AG08396 (cell line): ENCODE results near the gene SF3B4.

Source experiments
- DNase-seq: peaks from one replicate; pipeline ENCODE4 v3.0.0; 2012; ENCODE audit warnings: low spot score, mixed read lengths

Gene SF3B4

DNA sequence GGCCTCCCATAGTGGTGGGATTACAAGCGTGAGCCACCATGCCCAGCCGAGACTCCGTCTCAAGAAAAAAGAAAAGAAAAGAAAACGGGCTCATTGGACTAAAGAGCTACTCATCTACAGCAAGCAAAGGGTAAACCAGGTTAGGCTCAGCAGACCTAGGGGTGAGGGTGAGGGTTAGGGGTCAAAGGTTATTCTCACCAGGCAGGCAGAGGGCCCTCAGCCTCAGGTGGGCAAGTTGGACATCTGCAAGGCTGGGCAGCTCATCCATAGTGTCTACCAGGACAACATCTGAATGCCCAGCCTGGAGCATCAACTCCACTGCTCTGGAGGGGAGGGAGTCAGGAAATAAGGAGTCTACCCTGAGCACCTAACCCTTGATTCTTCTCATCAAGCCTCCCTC, 5.6 kb upstream of the SF3B4 start:
- no peak for DNase-seq

DNA sequence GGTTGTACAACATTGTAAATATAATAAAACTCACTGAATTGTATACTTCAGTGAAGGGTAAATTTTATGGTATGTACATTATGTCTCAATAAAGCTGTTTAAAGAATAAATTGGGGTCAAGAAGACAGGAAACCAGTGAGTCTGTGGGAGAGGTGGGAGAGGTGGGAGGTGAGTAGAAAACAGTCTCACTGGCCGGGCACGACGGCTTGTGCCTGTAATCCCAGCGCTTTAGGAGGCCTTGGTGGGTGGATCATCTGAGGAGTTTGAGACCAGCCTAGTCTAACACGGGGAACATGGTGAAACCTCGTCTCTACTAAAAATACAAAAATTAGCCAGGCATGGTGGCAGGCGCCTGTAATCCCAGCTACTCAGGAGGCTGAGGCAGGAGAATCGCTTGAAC, 4.9 kb upstream of the SF3B4 start:
- no peak for DNase-seq

DNA sequence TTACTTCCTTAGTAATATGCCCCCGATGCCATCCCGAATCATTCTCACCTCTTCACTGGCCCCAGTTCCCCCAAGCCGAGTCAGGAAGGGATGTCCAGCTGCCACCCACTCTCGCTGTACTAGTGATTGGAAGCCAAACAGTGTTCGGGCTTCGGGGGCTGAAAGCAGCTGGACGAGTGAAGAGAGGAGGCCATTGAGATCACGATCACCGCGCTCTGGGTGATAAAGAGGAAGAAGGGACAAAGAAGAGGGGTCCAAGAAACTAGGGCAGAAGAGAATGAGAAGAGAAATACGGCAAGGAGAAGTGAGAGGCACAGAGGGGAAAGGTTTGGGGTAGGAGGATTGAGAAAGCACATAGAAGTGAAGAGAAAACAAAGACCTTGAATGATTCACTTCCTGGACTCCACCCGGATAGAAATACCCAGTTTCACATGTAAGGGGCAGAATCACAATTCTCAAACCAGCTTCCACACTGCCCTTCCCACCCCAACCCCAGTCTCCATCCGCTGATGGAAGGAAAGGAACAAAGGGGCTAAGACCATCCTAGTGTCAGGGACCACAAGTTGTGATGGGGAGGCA, 3.7 kb upstream of the SF3B4 start:
- no peak for DNase-seq

DNA sequence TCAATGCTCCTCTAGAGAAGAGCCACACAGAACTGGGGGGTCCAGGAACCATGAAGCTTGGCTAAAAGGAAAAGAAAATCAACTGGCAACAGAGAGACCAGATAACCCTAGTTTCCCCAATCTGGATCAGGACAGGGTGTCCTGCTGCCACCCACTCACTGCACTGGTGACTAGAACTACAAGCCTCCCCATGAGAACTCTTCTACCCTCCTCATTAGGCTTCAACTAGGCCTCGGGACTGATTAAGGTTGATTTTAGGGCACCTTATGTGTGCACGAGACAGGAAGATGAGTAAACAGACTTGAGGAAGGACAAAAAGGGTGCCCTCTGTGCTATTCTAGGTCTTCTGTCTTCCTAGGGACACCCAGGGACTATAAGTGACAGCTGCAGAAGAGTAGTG, 2.3 kb upstream of the SF3B4 start:
- DNase-seq, result no peak

DNA sequence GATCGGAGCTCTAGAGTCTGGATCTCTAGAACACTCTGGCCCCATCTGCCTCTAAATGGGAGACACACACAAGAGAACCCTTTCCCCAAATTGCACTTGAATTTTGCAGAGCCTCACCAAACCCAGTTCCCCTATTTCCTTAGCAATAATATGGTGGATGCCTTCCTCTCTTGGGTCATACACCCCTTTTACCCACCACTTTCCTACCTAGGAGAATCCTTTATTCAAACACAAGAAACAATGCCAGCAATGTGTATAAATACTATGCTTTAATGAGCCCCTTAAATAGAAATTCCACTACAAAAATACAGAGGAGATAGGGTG, 760 bp upstream of the SF3B4 start:
- DNase-seq, result no peak

DNA sequence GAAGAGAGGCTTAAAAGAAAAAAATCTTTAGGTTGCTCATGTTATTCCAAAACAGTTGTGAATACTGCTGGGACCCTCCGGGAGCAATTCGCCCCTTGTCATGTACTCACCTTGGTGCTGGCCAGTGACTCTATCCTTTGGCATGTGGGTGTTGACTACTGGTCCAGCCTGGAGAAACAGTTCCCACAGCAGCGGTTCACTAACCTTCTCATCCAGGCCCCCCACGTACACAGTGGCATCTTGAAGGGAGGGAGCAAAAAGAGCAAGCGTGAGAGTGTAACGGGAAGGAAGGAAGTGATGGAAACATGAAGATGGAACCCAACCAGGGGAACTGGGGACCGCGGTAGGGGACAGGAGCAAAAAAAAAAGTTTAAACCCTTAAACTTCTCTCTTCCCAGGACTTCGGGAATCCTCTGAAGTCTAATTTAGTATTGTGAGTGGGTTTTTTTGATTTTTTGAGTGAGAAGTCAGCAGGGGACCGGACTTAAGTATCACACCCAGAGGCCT, 494 bp downstream of the SF3B4 start:
- DNase-seq, result no peak

DNA sequence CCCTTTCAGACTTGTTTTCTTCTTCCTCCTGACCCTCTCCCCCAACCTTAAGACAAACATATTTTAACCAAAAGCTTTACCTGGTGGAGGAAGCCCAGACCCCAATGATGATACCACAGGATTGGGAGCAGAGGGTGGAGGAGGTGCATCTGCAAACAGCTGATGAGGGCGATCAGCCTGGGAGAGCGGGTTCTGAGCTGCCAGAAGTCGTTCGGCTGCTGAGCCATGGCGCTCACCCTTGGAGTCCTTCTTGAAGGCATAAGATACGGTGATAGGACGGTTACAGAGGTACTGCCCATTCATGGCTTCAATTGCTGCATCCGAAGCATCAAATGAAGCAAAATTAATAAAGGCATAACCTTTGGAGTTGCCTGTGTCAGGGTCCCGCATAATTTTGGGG, 1.3 kb downstream of the SF3B4 start:
- DNase-seq, result no peak

DNA sequence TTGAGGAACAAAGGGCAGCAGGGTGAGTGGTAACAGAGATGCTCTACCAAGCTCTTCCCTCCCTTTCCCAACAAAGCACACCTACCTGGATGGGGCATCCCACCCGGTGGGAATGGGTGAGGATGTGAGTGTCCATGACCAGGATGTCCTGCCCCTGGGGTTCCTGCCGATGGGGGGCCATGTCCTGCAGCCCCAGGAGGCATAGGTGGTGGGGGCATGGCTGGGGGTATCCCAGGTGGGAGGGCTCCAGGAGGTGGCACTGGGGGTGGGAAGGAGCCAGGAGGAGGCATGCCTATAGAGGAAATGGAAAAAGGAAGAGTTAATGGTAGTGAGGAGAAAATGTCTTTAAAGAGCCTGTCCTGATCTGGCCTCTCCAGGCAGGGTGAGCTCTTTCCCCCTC, 1.9 kb downstream of the SF3B4 start:
- DNase-seq, result no peak

DNA sequence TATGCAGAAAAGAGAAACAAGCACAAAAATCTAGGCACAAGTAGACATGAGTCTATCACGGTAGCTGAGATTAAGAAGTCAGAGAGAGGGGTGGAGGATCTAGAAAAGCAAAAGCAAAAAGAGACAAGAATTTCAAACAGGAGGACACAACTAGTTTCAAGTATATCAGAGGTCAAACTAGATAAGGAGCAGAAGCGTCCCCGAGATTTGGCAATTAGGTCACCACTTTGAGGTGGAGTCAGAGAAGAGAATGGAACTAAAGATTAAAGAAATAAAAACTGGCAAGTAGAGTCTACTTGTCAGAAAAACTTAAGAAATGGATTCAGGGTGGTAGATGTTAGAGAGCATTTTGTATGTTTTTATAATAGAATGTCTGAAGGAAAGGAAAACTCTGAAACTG, 2.3 kb downstream of the SF3B4 start:
- no peak for DNase-seq

DNA sequence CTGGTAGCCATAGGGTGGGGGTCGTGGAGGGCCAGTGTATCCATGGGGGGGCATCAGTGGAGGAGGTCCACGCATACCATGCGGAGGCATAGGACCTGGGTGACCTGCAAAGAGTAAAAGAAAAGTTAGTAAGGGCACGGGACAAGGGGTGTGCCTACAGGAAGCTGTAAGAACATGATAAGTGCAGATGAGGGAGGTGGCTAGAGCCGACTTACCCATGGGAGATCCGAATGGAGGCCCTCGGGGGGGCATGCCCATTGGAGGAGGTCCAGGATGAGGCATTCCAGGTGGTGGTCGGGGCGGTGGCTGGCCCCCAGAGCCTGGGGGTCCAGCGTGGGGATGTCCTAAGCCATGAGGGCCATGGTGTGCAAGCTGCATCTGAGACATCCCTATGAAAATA, 4.0 kb downstream of the SF3B4 start:
- DNase-seq, result no peak

DNA sequence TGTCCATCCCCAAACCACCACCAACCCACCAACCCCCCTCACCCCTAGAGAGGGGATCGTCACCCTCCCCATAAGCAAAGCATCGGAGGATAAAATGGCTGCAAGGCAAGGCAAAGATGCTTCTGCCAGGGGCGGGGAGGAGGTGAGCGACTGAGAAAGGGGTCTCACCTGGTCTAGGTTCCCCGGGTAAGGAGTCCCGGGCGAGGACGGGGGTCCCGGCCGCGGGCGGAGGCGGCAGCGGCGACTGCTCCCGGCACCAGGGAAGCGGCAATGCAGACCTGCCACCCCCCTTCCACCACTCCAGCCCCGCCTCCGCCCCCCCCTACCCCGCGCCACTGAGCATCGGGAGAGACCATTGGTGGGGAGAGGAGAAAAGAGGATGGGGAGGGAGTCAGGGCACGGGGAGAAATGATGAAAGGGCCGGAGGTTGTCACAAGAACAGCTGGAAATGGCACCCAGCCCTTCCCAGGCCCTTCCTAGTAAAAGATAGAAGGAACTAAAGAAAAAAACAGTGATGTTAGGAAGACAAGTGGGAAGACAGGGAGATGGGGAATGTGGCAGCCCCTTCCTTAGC, 9.9 kb downstream of the SF3B4 start, which contains the start of gene SV2A:
TSS of gene SV2A (minus strand) at position 274 of the 574 bp plus-strand sequence. CDS start 4,004 bp downstream, outside the sequence.
- peak; percentile 84 for DNase-seq

DNA sequence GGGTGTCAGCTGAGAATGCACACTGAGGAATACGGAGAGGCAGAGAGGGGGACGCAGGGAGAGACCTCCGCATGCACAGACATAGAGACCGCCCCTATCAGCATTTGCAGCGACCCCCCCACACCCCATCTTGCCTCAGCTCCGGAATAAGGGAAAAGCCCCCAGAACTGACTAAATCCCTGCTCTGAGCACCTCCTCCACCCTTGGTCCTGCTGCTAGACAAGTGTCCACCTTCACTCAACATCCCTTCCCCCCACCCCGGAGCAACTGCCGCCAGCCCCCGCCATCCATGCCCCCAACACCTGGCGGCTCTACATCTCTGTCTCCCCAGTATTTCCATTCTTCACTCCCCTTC, 10.7 kb downstream of the SF3B4 start:
- DNase-seq, result no peak

DNA sequence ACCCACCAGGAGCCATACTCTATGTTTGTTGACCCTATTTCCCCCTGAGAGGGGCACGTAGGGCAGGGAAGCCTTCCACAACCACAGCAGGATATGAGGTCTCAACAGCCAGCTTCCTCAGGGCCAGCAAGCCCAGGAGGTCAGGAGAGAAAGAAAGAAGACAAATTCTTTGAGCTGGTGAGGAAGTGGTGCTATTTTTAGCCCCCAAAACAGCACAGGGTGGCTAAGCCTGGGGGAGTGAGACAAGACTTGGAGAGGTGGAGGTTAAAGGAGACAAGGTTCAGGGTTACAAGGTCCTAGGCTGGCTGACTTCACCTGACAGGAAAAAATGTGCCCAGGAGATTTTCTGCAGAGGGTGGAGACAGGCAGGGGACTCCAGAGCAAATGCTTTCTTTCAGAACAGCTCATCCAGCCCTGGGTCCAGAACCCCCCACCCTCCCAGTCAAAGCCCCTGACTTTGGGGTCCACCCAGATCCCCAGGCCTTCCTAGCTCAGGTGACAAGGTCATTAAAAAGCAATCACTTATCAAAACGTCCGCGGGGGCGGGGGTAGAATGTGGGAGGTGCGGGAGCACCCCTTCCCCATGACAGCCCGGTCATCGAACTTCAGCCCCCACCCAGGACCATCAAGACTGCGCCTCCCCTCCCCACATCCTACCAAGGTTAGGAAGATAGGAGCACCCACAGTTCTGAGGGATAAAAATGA, 11.3 kb downstream of the SF3B4 start:
- DNase-seq, result no peak

DNA sequence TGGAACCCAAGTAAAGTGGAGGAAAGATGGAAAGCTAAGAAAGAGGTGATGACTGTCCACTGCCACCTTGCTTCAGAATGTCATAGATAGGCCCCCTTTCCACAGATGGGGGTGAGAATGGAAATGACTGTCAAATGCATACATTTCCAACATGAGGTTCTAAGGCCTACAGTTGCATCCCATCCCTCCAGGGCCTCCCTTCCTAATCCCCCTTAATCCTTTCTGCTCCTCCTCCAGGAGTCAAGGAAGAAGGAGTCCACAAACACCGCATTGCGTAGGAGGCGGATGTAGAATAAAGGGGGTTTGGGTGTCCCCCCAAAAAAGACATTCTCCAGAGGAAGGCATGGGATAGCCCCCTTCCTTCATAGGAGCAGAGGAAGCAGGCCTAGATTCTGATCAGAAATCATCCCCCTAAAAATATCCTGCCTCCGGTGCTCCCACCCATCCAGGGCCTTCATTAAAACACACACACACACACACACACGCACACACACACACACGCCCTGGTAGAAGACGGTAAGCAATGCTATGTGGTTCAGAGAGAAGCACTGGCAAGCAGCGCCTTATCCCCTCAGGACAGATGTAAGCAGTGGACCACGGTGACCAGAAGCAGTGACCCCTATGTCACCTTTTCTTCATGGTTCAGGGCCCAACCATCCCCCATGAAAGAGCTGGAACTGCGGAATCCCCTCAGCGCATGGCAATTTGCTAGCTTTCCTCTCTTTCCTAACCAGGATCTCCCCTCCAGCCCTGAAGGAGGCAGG, 12.0 kb downstream of the SF3B4 start:
- DNase-seq, result no peak

DNA sequence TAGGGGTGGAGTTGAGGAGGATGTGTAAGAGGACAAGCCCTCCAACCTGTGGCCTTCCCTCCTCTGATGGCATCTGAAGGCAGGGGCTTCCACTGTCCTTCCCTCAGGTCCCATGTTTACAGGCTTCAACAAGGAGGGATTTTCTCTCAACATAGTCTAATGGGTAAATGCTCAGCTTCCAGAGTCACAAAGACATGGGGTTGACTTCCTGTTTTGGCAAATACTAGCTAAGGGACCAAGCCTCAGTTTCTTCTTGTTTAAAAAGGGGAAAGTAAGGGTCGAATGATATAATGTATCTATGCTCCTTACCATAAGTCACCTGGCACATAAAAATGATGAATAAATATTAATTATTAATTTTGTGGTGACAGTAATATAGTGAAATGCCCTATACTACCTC, 13.1 kb downstream of the SF3B4 start:
- DNase-seq, result no peak

DNA sequence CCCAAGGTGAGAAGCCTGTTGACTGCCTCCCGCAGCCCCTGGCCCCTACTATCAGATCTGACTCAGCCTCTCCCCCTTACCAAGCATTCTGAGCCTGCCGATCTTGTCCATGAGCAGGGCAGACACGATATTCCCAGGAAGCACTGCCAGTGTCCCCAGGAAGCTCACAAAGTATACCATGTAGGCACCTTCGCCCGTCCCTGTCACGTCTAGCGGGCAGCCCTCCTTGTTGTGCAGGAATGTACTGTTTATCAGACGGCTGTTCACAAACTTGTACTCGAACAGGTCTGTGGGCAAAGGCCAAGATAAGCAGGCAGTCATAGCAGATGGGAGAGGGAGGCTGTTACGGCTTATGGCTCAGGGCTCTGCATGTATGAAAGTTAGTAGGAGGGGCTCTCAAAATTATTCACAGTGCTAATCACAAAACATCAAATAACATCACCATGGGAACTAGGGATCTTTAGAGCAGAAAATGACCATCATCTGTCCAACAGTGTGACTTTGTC, 21.0 kb downstream of the SF3B4 start:
- no peak for DNase-seq

DNA sequence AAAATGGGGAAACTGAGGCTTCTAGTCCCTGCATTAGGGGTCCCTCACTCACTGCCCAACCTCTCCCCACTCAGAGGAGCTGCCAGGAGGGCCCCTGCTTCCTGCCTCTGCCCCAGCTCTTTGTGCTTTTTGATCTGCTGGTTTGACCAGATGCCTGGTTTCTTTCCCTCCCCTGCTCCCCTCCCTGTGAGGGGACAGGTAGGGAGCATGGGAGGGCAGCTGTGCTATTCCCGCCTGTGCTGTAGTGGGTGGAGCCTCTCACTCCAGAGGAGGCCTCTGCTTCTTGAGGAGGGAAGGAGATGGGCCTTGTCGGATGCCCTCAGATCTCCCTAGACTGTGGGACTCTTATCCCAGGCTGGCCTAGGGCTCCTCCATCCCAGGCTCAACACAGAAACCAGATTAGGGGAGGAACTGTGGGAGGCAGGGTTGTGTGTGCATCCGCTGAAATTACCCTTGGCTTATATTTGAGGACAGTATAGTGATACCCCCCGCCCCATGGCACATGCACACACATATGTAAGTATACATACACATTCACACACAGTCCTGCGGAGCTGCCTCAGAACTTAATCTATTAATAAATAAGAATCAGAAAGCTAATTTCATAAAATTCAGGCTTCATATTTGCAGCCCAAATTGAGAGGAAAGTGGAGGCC, 23.6 kb downstream of the SF3B4 start:
- no peak for DNase-seq

DNA sequence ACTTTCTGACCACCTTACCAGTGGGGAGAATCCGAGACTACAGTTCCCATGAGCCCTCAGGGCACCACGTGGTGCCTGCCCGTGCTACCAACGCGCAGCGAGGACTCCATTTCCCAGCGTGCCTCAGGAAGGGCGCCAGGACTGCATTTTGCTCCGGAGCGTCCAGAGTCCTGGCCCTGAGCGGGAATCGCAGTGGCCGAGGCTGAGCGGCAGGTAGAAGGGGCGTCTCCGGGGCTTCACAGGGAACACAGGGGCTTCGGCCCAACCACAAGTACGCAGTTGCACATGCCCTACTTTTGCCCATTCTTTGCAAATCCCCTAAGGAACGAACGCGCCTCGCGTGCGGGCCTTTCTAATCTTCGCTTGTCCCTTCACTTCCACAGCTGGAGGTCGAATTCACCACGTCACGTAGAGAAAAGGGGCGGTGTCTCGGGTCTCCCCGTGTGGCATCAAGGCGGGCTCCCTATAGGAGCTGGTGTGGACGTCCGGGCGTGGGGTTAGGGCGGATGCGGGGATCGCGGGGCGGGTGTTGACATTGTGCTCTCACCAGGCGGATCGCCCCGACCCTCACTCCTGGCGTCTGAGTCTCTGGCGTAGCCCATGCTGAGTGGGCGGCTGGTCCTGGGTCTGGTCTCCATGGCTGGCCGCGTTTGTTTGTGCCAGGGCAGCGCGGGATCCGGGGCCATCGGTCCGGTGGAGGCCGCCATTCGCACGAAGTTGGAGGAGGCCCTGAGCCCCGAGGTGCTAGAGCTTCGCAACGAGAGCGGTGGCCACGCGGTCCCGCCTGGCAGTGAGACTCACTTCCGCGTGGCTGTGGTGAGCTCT, 27.9 kb downstream of the SF3B4 start, which contains the start of gene BOLA1:
TSS of gene BOLA1 (plus strand) at position 109 of the 825 bp plus-strand sequence. CDS start at position 601, 492 bp downstream.
- peak; percentile 95 for DNase-seq

DNA sequence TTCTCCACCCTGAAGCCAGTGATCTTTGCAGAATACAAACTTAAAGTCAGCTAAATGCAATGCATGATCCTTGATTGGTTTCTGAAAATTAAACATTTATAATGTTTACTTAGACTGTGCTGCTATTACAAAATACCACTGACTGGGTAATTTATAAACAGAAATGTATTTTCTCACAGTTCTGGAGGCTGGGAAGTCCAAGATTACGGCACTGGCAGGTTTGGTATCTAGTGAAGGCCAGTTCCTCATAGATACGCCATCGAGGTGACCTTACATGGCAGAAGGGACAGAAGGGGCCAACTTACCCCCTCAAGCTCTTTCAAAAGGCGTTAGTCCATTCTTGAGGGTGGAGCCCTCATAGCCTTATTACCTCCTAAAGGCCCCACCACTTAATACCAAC, 31.0 kb downstream of the SF3B4 start:
- no peak for DNase-seq

DNA sequence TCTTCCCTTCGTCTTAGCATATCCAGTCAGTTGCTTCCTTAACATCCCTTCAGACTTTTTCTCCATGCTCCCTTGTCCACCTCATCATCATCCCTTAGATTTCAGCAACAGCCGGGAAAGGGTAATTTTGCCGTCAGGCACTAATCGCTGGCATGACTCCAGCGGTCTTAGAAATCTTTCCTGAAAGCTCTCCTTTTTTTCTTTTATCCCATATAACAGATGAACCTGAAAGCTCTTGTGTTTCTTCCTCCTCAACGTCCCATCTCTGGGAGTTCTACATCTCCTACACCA, 38.7 kb downstream of the SF3B4 start:
- no peak for DNase-seq

DNA sequence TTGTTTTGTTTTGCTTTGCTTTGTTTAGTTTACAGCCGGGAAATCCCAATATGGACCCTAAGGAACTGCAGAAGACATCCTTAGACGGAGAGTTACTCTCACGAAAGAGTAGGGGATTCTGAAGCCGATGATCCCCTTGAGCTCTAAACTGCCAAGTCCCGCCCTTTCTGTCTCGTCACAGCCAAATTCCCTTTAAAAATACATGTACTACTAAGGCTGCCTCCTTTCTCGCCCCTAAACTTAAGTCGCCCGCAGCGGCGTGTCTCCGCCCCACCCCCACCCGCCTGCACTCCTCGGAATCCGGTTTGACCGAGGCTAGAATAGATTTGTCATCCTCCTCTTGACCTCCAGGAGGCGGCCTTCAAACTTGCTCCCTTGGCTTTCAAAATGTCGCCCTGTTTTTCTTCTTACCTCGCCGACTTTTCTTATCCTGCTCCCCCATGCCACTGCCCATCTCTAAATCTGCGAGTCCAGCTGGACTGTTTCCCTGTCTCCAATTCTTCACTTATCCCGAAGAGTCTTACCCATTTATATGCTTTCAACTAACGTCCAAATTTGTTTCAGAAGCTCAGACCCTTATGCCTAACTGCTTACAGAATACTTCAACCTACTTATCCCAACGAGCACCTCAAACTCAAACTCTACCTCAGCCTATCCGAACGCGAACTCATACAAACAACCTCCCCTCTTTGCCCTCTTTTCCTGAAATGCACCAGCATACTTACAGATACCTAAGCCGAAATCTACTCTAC, 39.2 kb downstream of the SF3B4 start:
- DNase-seq, result peak; percentile 72
